RWPE1 (cell line): ENCODE data around the gene MGST3.
A peak's percentile ranks its signal among the peaks of the same experiment; 100 is the strongest.

ENCODE experiments used
- CTCF ChIA-PET: fragments of 350-600 bp; sonication (Branson Sonifier 250); formaldehyde crosslinking; extraction: SDS; loops from one replicate; lab custom pipeline; 2021; lab: Yijun Ruan, JAX
- POLR2A ChIA-PET: fragments of 400-600 bp; formaldehyde crosslinking; extraction: SDS; loops from one replicate; lab custom pipeline; 2020; ENCODE audit warnings: antibody characterized with exemption; ENCODE audit not compliant: low non-redundant PET; lab: Yijun Ruan, JAX
- DNase-seq: peaks from one replicate; pipeline ENCODE4 v3.0.0; 2012; ENCODE audit warnings: low spot score
- H3K27ac ChIP-seq: fragments of 450-650 bp; 2 replicates; pipeline ENCODE4 v1.5.1; 2017
- TF ChIP-seq, protein P1 (sequence below): fragments of 450-650 bp; conservative IDR thresholded peaks from 2 replicates; pipeline ENCODE4 v1.5.1; 2017; ENCODE audit warnings: low read depth, mild to moderate bottlenecking

Gene MGST3

DNA sequence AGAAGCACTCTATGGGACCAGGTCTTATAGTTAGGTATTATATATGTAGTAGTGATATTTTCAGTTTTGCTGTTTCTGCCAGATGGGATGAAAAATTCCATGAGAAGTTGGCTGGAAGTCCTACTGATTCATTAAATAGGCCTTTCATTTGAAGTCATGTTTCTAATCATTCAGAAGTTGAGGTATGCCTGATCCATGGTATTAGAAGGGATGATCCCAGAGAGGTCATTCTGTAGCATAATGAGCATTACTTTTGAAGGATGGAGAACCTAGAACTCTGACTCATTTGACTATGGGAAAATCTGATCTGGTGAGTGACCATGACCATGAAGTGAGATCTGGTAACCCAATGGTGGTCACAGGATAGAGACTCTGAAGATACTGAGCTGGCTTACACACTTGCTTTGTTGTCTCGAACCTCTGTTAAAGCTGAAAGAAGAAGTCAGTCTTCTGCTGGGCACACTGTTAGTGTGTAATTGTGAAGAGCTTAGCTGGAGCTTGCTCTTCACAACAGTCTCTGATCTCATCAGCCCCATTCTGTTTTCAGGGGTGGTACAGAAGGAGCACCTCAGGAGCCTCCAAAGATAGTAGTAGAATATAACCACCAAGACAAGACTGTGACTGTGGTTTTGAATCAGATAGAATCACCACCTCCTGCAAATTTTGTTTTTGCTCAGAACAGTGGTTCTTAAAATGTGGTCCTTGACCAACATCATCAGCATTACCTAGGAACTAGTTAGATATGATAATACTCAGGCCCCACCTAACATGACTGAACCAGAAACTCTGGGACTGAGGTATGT, 9.0 kb downstream of the MGST3 start:
- TF ChIP-seq, protein P1, sequence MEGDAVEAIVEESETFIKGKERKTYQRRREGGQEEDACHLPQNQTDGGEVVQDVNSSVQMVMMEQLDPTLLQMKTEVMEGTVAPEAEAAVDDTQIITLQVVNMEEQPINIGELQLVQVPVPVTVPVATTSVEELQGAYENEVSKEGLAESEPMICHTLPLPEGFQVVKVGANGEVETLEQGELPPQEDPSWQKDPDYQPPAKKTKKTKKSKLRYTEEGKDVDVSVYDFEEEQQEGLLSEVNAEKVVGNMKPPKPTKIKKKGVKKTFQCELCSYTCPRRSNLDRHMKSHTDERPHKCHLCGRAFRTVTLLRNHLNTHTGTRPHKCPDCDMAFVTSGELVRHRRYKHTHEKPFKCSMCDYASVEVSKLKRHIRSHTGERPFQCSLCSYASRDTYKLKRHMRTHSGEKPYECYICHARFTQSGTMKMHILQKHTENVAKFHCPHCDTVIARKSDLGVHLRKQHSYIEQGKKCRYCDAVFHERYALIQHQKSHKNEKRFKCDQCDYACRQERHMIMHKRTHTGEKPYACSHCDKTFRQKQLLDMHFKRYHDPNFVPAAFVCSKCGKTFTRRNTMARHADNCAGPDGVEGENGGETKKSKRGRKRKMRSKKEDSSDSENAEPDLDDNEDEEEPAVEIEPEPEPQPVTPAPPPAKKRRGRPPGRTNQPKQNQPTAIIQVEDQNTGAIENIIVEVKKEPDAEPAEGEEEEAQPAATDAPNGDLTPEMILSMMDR: no peak
- H3K27ac ChIP-seq: no peak overlapping the region
- POLR2A ChIA-PET: no interaction called here
- CTCF ChIA-PET: no interaction called here
- DNase-seq: no peak

DNA sequence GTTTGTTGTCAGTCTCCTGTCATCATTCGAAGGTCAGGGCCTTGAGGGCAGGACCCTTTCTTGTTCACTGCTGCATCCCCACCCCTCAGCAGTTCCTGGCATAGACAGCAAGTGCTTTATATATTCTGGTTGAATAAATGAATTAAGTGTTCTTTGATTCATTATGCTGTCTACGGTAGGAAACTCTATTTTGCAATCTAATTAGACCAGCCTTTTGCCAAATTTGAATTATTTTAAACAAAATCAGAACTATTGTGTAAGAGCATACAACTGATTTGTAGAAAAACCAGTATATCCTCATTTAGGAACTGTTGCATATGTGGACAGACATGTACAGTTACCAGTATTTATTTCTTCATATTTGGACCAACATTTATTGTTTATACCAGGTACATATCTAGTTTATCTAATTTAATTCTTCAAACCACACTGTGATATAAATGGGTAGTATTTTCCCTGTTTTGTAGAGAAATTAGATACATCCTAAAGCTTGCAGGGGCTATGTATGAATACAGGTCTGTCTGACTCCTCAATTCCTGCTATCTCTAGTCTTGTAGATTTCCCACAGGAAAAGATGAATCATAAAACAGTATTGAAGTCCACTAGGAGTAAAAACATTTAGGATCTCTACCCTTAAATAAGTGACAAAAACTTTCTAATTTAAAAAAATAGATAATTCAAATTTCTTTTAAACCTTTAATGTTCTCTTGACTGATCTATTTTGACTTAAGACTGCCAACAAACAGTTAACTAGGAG, 10.4 kb downstream of the MGST3 start:
- POLR2A ChIA-PET: no interaction called here
- no peak overlapping the region for H3K27ac ChIP-seq
- CTCF ChIA-PET: interaction anchor here (0.7 kb wide), 1 partner anchor 8 kb away, joined by 5 read pairs; no protein-coding TSS in a partner anchor
- no peak for DNase-seq
- TF ChIP-seq, protein P1: no peak

DNA sequence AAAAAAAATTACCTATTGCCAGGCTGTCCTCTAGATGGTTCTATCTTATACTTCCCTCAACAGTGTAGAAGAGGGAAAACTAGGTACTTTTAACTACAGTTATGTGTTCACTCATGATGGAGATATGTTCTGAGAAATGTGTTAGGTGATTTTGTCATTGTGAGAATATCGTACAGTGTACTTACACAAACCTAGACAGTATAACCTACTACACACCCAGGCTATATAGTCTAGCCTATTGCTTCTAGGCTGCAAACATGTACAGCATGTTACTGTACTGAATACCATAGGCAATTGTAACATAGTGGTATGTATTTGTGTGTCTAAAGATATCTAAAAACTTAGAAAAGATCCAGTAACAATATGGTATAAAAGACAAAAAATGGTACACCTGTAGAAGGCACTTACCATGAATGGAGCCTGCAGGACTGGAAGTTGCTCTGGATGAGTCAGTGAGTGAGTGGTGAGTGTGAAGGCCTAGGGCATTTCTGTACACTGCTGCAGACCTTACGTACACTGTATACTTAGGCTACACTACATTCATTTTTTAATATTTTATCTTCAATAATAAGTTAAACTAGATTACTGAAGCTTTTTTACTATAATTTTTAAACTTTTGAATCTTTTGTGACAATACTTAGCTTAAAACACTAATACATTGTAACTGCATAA, 13.2 kb downstream of the MGST3 start:
- no peak overlapping the region for H3K27ac ChIP-seq
- DNase-seq: no peak
- POLR2A ChIA-PET: no interaction called here
- TF ChIP-seq, protein P1: no peak
- CTCF ChIA-PET: interaction anchor here (0.6 kb wide), 1 partner anchor 1422 kb away, joined by 3 read pairs; no protein-coding TSS in a partner anchor

DNA sequence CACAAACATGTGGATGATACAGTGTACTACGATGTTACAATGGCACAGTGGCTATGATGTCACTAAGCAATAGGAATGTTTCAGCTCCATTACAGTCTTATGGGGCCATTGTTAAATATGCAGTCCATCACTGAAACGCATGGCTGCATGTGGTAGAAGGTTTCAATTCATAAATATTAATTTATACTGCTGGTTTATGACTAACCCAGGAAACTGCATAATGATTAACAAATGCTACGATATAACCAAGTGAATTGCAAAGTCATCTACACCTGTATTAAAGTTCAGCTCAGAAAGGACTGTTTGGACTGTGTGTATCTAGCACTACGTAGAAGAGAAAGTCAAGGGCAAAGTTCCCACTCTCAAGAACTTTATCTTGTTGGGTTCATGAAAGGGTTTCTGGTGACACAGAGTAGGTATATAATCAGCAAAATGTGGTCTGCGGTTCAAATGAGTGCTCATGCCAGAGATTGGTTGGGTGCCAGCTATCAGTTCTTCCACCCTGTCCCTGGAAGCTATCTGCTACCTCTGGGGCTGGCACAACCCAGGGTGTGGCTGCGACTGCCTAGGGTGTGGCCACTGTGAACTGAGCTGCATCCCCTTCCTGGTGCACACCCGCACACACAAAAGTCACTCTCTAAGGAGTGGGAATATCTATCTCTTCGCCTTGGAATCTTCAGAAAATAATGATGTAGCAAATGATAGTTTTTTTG, 14.8 kb downstream of the MGST3 start:
- ChIA-PET CTCF (interaction anchor here (0.7 to 1.2 kb wide), 2 partner anchors 44 to 254 kb away, joined by 3 to 5 read pairs; no protein-coding TSS in a partner anchor), POLR2A (no interaction called here)
- no peak for DNase-seq

DNA sequence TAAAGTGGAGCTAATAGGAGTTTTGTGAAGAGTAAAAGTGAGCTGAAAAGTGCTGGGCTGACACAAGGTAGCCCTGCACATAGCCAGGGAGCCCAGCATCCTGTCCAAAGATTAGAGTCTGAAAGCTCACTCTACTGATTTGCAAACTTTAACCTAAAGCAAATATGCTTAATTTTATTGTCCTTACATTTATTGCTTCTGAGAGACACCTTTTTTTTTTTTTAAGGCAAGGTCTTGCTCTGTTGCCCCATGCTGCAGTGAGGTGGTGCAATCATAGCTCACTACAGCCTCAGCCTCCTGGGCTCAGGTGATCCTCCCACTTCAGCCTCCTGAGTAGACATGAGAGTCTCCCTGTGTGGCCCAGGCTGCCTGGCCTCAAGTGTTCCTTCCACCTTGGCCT, 16.5 kb downstream of the MGST3 start:
- 0 out of 2 replicates have a peak overlapping the region, but pooled peaks have one; percentile 23 for H3K27ac ChIP-seq
- TF ChIP-seq, protein P1: no peak
- DNase-seq: no peak
- ChIA-PET CTCF (interaction anchor here (0.6 kb wide), 1 partner anchor 14 kb away, joined by 4 read pairs; no protein-coding TSS in a partner anchor), POLR2A (no interaction called here)

More for the DNA sequence above, 14.8 kb downstream of the MGST3 start:
- no peak overlapping the region for H3K27ac ChIP-seq
- TF ChIP-seq, protein P1: no peak
